Femur (tissue), 1 donor: Measurements from ENCODE around the gene RXYLT1.
"Not testable (repeated sequence)": the region's sequence is repeated elsewhere in the genome, so short reads cannot be mapped to it uniquely, and the experiment has no call there.

Source experiments
- DNase-seq: peaks from one replicate; pipeline ENCODE4 v3.0.0-alpha.2; 2017

RXYLT1 gene

DNA sequence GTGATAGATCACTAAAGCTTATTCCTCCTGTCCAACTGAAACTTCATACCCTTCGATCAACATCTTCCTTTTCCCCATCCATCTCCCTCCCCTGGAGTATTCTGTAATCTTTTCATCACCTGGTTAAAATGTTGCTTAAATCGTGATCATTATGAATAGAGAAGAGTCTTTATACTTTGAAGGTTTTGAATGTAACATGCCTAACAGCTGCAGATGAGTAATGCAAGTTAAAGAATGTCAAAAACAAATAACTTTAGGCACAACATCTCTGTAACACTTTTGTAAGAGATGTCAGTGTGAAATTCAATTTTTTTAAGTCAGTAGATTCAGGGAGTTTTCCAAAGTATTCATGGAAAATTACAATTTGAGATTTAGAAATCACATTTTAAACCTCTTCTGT is 25.0 kb downstream of the RXYLT1 start:
- DNase-seq: no peak

DNA sequence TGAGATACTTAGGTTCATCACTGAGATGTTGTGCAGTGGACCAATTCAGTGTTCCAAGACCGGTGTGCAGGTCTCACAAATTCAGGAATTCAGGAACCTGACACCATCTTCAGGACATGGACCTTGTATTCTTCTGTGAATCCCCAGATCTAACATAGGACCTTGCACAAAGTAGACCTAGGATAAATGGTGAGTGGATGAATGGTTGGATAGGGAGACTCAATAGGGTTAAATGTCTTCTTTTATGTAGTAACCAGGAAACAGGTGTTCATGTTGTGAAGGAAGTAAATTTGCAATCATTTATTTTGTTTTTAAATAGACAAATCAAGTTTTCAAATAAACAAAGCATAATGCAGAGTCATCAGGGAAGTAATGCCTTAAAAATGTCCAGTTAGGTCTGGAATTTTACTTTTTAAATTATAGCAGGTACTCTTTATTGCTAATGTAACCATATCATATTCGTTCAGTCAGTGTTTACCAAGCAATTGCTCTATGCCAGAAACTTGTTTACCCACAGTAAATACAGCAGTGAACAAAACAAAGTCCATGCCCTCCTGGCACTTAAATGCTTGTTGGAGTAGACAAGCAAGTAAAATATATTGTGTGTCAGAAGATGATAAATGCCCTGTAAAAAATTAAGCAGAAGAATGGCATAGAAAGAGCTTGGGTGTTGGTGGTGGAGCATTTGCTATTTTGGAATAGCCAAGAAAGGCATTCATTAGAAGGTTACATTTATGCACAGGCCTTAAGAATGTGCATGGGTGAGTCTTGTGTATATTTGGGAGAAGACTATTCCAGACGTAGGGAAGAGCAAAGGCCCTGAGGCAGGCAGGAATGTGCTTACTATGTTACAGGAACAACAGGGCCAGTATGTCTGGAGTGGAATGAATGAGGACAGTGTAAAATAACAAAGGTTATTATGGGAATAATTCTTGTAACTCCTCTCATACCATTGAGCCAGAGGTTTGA is 26.3 kb downstream of the RXYLT1 start:
- no peak for DNase-seq

DNA sequence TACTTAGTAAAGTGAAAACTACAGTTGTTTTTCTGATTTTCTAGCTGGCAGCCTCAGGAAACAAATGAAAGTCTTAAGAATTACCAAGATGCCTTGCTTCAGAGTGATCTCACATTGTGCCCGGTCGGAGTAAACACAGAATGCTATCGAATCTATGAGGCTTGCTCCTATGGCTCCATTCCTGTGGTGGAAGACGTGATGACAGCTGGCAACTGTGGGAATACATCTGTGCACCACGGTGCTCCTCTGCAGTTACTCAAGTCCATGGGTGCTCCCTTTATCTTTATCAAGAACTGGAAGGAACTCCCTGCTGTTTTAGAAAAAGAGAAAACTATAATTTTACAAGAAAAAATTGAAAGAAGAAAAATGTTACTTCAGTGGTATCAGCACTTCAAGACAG is 28.9 kb downstream of the RXYLT1 start:
- no peak for DNase-seq

DNA sequence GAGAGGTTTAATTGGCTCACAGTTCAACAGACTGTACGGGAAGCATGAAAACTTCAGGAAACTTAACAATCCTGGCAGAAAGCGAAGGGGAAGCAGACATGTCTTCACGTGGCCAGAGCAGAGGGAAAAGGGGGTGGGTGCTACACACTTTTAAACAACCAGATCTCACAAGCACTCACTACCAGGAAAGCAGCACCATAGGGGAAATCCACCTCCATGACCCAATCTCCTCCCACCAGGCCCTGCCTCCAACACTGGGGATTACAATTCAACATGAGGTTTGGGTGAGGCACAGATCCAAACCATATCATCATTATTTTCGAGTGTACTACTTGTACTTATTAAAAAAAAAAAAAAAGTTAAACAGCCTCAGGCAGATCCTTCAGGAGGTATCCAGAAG is 29.9 kb downstream of the RXYLT1 start:
- no peak for DNase-seq

DNA sequence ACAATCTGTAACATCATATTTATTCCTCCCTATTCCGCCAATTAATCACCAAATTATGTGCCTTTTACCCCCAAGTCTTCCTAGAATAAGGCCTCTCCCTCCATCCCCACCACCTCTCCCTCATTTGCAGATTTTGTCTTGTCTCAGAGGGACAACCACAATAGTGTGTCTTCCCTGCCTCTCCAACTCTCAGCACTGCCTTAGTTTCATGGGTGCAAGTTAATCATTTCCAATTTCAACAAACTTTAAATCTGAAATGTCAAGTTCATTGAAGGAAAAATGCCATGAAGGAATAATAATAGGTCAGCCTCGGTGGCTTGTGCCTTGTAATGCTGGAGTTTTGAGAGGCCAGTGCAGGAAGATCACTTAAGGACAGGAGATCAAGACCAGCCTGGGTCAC is 31.6 kb downstream of the RXYLT1 start:
- DNase-seq: no peak

DNA sequence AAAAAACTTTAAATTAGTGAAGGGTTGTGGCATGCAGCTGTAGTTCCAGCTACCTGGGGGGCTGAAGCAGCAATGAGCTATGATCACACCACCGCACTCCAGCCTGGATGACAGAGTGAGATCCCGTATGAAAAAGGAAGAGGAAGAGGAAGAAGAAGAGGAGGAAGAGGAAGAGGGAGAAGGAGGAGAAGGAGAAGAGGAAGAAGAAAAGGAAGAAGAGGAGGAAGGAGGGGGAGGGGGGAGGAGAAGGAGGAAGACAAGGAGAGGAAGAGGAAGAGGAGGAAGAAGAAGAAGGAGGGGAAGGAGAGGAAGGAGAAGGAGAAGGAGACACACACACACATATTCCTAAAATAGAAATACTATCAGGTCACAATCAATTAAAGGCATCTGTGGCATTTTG is 32.0 kb downstream of the RXYLT1 start:
- DNase-seq: no peak

DNA sequence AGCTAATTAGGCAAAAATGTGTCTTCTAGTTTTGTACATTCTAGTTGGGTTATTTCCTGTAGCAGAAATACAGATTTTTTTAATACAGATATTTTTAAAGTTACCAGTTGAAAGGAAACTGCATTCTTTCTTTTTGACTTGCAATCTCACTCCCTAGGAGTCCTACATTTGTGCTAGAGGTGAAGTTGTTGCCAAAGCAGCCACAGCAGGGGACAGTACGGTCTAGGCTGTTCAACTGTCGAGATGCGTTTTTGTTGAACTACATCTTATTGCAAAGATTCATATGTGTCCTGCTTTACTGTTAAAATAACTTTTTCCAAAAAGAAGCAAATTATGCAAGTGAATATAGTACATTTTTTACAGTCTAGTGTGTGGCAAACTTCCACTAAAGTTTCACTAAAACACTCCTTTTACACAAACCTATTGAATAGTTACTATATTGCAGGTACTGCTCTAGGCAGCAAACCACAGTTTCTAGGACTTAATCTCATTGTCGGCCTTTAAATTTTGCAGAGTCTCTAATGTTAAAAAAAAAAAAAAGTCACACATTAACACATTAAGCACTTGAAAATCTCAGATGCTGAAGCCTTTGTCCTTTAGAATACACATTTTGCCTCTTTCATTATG is 34.5 kb downstream of the RXYLT1 start:
- no peak for DNase-seq

DNA sequence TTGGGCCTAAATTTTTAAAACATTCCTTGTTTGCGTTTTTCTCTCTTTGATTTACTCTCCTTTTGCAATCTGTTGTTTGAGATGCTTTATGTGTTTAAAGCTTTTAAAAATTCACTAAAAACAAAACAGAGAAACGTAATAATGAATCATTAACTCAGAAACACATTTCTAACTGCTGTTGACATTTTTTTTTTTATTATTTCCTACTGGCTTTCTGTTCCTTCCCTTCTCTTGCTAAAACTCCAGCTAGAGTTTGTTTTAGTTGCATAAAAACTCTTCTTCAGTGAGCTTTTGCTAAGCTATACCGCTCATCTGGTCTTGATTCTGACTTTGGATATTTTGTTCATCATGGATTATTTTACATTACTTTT is 35.8 kb downstream of the RXYLT1 start:
- no peak for DNase-seq

DNA sequence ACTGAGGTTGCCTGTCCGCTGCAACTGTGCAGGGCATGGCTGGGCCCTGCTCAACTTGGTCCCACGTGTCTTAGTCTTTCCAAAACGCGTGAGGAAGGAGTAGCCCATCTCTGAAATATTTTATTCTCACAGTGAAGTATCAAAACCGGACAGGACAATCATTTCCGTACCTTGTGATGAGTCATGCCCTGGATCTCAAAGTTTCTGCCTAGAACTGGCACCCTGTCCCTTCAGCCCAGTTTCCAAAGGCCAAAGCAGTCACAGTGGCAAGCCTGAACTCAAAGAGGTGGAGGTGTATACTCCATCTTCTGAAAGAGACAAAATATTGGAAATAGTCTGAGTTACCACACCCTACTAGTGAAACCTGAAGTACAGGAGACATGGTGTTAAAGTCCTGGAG is 36.3 kb downstream of the RXYLT1 start:
- DNase-seq: no peak

DNA sequence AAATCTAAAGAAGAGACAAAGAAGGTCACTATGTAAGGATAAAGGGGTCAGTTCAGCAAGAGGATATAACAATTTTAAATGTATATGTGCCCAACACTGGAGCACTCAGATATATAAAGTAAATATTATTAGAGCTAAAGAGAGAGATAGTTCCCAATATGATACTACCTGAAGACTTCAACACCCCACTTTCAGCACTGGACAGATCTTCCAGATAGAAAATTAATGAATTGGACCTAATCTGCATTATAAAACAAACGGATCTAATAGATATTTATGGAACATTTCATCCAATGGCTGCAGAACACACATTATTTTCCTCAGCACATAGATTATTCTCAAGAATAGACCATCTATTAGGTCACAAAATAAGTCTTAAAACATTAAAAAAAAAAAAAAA is 40.7 kb downstream of the RXYLT1 start:
- no peak for DNase-seq

DNA sequence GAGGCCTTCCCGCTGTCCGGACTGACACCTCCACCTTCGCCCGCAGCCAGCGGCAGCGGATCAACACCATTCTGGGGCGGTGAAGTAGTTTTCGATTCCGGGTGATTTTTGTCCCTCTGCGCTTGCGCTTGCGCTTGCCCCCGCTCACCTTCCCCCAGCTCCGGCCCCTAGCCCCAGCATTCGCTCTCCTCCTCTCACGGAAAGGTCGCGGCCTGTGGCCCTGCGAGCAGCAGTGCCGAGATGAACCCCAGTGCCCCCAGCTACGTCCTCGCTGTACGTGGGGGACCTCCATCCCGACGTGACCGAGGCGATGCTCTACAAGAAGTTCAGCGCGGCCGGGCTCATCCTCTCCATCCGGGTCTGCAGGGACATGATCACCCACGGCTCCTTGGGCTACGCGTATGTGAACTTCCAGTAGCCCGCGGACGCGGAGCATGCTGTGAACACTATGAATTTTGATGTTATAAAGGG is 42.1 kb downstream of the RXYLT1 start:
- DNase-seq: peak; percentile 24

DNA sequence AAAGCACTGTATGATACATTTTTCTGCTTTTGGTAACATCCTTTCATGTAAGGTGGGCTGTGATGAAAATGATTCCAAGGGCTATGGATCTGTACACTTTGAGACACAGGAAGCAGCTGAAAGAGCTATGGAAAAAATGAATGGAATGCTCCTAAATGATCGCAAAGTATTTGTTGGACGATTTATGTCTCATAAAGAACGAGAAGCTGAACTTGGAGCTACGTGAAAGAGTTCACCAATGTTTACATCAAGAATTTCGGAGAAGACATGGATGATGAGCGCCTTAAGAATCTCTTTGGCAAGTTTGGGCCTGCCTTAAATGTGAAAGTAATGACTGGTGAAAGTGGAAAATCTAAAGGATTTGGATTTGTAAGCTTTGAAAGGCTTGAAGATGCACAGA is 42.6 kb downstream of the RXYLT1 start:
- no peak for DNase-seq

DNA sequence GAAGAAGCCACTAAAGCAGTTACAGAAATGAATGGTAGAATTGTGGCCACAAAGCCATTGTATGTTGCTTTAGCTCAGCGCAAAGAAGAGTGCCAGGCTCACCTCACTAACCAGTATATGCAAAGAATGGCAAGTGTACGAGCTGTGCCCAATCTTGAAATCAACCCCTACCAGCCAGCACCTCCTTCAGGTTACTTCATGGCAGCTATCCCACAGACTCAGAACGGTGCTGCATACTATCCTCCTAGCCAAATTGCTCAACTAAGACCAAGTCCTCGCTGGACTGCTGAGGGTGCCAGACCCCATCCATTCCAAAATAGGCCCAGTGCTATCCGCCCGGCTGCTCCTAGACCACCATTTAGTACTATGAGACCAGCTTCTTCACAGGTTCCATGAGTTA is 43.3 kb downstream of the RXYLT1 start:
- DNase-seq: no peak

DNA sequence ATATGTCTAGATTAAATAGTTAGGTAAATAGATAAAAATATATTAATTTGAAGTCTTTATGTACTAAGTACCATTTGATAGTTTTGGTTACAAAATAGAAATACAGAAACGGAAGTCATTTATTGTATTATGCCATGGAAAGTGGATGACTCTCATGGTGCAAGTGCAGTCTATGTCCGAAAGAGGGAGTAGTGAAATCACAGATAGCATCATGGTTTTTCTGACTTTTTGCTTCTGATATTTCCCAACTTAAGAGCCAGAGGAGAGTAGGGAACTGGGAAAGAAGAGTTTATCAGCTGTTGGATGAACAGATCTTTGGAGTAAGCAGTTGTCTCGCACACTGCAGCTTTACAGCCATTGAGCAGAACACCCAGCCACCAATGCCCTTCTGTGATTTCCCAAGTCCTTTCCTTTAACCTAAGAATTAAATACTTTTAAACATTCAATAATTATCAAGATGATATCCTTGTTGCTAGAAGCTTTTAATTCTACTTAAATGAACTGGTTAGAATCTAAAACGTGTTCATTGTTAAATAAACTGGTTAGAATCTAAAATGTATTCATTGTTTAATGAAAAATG is 46.4 kb downstream of the RXYLT1 start:
- no peak for DNase-seq

DNA sequence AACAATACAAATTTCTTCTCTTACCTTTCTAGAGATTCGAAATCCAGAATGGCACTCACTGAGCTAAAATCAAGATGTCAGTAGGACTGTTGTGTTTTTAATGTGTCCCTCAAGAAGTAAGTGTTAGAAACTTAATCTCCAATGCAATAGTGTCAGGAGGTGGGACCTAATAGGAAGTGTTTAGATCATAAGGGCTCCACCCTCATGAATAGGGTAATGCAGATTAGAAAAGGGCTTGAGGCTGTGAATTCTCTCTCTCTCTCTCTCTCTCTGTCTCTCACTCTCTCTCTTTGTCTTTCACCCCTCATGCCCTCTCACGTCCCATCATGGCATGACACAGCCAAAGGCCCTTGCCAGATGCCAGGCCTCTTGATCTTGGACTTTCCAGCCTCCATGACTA is 49.2 kb downstream of the RXYLT1 start:
- DNase-seq: no peak

DNA sequence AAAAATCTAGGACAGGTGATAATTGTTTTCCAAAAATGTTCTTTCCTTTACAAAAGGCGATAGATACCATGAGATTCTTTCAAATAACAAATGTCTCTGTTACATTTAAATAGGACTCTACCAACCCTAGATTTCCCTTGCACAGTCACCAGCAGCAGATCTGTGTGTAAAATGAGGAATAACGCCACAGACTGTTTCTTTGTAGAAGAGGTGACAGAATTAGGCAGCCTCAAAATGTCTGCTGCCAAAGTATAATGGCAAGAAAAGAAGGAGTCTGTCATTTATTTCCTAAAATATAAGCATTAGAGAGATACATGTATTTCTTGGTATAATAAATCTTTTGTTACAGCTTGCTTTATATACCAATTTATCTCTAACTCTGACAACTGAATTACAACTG is 56.3 kb downstream of the RXYLT1 start:
- DNase-seq: no peak

DNA sequence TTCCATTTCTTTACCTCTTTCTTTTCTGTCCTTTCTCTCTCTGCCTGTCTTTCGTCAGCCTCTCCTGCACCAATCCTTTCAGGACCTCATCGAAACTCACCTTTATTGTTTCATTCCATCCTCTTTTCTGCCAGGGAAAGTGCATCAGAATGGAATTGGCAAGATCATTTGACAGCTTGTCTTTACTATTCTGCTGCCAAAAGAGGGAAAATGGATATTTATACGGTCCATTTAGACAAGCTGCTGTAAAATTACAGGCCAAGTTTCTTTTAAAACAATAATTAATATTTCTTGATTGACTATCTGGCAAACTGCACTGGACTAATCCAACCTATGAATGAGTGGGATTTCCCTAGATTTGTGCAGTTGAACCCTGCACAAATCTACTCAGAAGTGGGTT is 57.2 kb downstream of the RXYLT1 start:
- no peak for DNase-seq

DNA sequence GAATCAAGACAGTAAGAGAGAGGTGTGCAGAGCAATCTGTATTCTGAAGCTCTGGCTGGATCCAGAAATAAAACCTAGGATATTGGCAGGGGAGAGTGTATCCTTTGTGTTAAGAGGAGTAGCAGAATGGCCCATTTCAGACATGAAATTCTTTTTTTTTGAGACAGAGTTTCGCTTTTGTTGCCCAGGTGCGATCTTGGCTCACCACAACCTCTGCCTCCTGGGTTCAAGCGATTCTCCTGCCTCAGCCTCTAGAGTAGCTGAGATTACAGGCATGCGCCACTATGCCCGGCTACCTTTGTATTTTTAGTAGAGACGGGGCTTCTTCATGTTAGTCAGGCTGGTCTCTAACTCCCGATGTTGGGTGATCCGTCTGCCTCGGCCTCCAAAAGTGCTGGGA is 58.7 kb downstream of the RXYLT1 start:
- no peak for DNase-seq

DNA sequence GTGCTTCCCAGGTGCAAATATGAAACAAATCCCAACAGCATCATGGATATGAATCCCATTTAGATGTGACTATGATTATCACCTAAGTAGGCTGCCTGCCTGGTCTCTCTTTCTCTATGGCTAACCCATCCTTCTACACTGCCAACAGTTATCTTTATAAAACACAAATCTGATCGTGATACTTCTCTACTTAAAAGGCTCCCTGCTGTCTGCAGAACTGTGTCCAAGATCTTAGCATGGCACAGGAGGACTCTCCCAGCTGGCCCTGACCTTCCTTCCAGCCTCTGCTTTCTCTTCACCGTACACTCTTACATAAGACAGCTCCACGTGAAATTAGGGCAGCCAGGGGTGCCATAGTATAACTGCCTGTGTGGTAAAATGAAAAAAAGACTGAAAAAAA is 61.3 kb downstream of the RXYLT1 start:
- no peak for DNase-seq

DNA sequence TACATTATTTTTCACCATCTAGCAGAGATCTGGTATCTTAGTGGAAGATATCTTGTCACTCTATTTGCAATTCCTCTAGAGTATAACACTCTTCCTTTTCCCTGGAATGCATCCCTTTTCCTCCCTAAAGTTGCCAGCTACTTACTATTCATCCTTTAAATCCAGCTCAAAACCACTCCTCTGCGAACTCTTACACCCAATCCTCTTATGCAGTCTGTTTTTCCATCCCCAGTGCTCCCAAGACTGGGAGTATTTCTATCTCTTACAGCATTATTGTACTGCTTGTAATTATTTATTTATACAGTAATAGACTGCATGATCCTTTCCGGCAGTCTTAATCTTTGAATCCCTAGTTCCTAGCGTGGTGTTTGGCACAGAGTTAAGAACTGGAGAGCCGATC is 61.9 kb downstream of the RXYLT1 start:
- DNase-seq: no peak

DNA sequence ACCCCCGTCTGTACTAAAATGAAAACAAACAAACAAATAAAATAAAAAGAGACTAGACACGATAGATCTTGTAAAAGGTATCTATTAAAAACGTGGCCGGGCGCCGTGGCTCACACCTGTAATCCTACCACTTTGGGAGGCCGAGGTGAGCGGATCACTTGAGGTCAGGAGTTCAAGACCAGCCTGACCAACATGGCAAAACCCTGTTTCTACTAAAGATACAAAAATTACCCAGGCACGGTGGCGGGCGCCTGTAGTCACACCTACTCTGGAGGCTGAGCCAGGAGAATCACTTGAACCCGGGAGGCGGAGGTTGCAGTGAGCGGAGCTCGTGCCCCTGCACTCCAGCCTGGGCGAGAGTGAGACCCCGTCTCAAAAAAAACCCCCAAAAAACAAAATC is 63.0 kb downstream of the RXYLT1 start:
- DNase-seq: not testable (repeated sequence)

DNA sequence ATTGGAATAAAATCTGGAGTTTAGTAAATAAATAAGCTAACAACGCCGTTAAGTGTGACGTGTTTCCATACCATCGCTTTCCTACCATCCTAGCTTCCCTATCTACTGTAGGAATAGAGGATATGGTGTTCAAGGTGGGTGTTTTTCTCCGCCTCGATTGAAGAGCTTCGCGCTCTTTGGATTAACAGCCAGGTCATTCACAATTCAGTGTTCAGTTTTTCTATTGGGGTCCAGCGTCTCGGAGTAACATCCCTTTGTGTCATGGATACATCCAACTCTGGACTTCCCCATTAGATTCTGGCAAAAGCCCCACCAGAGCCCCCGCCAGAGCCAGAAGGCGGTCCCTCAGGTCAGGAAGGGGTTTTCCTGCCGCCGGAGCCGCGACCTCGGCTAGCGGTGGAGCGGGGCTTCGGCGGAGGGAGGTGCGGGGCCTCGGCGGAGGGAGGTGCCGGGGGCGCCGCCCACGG is 63.6 kb downstream of the RXYLT1 start:
- no peak for DNase-seq

DNA sequence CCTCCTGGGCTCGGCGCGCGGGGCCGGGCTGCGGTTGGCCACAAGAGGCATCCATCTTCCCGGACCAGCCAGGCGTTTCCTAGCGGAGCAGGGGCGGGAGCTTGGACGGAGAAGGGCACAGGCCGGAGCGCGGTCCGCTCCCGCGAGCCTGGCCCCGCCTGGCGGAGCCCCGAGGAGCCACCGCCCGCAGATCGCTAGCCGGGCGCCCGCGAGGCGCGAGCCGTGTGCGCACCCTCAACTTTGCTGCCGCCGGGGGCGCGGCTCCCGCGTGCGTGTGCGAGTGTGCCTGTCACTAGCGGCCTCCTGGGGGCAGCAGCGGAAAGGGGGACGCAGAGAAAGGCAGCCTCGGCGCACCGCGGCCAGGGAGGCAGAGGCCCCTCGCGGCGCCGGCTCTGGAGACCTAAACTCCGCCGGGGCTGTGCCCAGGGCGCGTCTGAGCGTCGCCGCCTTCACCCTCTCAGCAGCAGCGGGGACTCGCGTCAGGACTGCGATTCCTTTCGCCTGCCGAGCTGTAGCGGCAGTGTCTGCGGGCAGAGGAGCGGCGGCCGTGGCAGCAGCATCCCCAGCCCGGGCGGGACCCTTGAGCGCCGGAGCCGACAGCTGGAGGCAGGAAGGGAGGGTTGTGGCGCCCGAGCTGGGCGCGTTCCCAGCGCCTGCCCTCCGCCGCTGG is 64.1 kb downstream of the RXYLT1 start:
- peak; percentile 94 for DNase-seq
